NCI-H524 treated with DMSO at 0.1 percent for 48 hours (cell line): ENCODE measurements around the gene VPS41.
"Not testable (repeated sequence)": the region's sequence is repeated elsewhere in the genome, so short reads cannot be mapped to it uniquely, and the experiment has no call there.

ENCODE experiments used
- DNase-seq: peaks from one replicate; lab custom pipeline; 2025; lab: John Stamatoyannopoulos, UW

The VPS41 gene

GRCh38 chr7:38855386-38855785, 53.6 kb downstream of the VPS41 start:
- DNase-seq: no peak

DNA sequence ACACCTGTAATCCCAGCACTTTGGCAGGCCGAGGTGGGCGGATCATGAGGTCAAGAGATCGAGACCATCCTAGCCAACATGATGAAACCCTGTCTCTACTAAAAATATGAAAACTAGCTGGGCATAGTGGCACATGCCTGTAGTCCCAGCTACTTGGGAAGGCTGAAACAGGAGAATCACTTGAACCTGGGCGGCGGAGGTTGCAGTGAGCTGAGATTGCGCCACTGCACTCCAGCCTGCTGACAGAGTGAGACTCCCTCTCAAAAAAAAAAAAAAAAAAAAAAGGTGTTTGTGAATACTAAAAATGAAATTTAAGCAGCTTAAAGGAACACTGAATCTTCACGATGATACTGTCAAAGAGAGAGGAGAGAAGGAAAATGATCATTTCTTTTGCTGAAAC, 54.0 kb downstream of the VPS41 start:
- not testable (repeated sequence) for DNase-seq

GRCh38 chr7:38851321-38851720, 57.7 kb downstream of the VPS41 start:
- DNase-seq: no peak

DNA sequence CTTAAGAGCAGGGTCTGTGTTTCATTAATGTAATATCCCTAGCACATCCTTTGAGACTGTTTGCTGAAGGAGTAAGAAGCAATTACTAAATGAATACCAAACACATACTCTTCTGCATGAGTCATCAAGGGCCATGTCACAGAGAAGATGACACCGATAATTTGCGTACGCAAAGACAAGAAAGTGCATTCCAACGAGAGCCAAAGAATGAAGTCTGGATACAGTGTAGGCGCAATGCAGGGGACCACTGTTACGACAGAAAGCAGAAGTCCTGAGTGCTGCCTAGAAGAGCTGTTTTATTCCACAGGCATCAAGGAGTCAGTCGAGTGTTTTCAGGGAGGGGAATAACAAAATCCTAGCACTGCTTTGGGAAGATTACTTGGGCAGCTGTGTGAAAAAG, 62.7 kb downstream of the VPS41 start:
- DNase-seq: no peak

- DNase-seq: no peak
Measured at GRCh38 chr7:38844952-38845563, 63.9 kb downstream of the VPS41 start.

DNA sequence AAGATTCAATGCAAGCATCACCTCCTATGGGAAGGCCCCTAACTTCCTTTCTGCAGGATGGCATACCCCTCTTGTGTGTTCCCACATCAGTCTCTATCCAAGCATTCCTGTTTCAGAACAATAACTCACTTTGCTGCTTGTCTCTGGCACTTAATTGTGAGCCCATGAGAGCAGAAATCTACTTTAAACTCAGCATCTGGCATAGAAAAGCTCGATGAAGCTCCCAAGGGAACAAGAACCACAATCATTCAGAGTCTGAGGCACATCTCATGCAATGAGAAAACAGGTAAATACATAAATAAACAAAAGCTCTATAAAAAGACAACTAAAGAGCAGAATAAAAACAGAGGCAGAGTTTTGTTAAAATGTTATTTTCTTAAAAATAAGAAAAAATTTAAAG, 66.2 kb downstream of the VPS41 start:
- no peak for DNase-seq

GRCh38 chr7:38840736-38841460, 68.1 kb downstream of the VPS41 start:
- DNase-seq: no peak

GRCh38 chr7:38839851-38840250, 69.1 kb downstream of the VPS41 start:
- no peak for DNase-seq

DNA sequence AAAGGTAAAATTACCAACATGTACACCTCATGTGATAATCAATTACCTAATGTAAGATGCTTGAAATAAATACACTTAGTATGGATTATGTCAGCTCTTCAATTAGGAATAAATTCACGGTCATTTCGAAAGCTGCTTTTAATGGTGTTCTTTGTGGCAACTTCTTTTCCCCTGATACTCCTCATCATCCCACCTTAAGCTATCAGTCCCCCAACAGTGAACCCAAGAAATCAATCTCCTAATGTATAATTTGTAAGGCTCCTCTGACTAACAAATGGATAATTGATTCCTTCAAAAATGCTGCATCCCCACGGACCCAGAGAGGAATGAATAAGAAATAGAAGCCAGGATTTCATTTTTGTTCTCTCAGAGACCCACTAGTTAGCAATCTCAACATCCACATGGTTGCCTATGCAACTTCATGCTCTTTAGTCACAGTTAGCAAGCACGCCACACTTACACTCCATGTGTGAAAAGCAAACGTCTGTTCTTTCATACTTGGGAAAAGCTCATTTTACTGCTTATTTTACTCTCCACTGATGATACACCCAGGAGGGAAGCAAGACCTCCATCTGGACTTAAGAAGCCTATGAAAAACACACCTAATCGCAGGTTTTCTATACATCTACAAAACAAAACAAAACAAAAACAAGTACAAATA, 70.1 kb downstream of the VPS41 start:
- no peak for DNase-seq

GRCh38 chr7:38834357-38834756, 74.6 kb downstream of the VPS41 start:
- DNase-seq: no peak

DNA sequence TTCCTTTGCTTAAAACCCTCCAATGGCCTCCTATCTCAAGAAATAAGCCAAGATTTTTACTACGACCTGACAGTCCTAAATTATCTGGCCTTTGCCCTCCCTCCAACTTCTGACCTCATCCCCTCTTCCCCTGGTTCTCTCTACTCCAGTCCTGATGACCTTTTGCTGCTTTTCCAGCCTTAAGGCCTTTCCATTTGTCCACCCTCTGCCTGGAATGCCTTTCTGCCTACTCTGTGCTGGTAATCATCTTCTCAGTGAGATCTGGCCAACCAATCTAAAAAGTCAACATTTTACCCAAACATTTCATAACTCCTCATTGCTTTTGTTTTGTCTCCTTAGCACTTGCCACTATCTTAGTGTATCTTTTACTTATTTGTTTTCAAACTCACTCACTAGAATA, 75.7 kb downstream of the VPS41 start:
- DNase-seq: no peak

- DNase-seq: no peak
Measured at GRCh38 chr7:38831259-38831996, 77.6 kb downstream of the VPS41 start.

DNA sequence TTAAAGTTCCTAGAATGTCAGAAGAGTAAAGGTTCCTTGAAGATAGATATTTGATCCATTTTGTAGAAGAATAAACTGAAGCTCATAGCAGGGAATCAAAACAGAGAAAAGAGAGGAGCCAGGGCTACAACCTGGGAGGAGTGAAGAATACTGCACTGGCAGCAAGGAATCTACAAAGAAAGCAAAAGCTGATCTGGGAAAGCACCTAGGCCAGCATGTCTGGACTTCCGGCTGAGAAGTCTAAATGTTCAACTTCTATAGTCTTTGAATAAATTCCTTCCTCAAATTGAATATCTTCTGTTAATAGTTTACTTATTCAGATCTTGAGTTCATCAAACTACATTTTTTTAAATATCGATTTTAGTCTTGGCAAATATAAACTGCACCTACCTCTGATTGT, 78.2 kb downstream of the VPS41 start:
- no peak for DNase-seq

DNA sequence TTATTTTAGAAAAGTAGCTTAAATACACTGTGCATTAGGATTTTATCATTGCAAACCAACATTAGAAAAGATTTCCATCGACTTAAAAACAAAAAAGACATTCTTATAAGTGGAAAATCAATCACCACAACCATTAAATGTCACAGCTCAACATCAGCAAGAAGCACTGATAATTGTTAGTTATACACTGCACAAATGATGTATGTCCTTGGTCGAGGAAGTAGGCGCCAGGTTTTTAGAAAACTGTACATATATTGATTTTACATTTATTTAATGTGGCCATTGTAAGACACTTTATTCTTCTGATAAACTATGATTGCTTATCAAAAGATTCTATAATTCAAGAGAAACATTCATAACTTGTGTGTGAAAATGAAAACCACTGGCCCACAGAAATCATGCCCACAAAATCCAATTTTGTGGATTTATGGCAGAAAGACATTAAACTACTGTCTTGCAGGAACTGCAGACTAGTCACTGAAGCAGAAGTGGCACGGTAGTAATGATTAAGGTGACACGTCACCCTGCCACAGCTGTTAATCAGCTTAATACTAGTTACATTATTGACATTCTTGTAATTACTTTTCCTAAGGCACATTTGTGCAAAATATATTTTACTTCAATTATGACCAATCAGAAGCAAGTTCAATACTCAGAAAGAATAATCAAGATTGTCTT, 79.4 kb downstream of the VPS41 start:
- DNase-seq: no peak

DNA sequence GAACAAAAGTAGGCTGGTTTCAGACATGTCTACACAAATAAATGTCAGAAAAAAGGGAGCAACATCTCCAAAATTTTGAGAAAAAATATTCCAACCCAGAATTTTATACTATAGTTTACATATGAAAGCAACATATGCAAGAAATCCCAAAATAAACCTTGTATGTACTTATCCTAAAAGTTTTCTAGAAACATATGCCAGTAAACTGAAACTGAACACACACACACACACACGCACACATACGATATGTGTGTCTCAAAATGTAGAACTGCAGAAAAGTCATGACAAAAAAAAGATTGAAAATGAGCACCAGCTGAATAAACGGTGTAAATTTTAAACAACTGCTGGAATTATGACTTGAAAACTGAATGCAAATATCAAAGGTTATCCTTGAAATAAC, 81.0 kb downstream of the VPS41 start:
- no peak for DNase-seq

- no peak for DNase-seq
Measured at GRCh38 chr7:38825721-38826440, 83.1 kb downstream of the VPS41 start.

DNA sequence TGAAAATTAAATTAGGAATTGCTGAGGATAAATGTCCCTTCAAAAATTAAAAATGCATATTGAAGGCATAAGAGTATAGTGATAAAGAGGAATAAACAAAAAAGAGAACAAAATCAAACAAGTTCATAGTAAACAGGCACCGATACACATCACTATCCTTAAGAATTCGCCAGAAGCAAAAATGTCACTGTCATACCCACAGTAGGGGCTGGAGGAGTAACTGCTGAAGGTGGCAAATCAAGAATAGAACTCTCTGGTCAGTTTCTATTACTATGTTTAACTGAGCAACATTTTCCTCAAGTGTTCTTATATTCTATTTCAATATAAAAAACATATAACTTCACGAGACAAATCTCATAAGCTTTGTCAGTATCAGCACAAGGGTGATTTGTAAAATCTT, 84.0 kb downstream of the VPS41 start:
- no peak for DNase-seq

- no peak for DNase-seq
Measured at GRCh38 chr7:38822549-38822948, 86.4 kb downstream of the VPS41 start.

DNA sequence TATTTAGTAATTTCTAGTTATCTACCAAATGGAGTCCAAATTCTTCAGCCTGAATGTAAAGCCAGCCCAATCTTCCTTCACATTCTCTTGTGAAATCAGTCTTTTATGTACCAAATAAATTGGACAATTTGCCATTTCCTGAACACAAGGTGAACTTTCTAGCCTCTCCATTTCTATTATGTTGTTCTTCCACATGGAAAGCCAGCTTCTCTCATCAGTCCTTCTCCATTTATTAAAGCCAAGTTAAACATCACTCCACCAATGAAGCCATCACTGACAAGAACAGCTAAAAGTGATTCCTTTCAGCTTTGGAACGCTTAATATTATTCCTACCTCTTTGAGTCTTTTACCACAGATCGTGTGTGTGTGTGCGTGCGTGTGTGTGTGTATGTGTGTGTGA, 88.4 kb downstream of the VPS41 start:
- DNase-seq: no peak

DNA sequence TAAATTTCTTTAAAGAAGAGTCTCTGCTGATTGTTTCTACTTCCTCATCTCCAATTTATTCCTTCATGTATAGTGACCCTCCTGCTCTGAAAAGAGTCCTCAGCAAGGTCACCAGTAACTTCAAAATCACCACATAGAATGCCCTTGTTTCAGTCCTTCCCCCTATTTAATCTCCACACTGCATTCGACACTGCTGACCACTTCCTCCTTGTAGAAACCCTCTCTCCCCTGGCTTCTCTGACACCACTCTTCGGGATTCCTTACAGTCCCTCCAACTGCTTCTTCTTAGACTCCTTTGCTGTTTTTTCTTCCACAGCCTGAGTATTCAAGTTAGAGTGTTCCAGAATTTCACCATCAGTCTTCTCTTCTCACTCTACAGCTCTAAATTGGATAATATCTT, 89.5 kb downstream of the VPS41 start:
- DNase-seq: no peak

GRCh38 chr7:38817526-38817925, 91.5 kb downstream of the VPS41 start:
- no peak for DNase-seq

DNA sequence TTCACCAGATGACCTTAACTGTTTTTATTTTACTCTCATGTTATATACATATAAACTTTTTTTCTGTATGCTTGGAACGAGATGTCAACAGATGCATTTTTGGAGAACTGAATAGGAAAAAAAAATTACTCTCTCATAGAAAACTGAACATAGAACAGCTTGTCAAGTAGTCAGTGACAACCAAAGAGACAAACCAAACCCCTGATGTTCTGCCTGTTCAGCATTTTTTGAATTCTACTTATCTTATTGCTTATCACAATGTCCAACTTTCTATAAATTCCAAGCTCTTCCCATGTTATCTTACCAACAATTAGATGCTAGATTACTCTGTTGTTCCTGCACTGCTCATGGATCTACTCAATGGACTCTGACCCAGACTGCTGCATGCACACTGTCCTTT, 95.2 kb downstream of the VPS41 start:
- no peak for DNase-seq
